ENCODE measurements around the gene CCL24.
"Not testable (repeated sequence)": the region's sequence is repeated elsewhere in the genome, so short reads cannot be mapped to it uniquely, and the experiment has no call there.

CCL24 gene

DNA sequence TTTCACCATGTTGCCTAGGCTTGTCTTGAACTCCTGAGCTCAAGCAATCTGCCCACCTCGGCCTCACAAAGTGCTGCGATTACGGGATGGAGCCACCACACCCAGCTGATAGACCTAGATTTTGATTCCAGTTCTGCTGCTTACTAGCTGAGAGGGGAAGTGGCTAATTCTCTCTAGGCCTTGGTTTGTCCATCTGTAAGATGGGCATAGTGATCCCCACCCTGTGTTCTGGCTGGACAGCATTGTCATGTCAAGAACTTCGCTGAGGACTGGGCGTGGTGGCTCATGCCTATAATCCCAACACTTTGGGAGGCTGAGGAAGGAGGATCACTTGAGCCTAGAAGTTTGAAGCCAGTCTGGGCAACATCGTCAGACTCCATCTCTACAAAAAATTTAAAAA is 17.4 kb upstream of the CCL24 start:
- Histone ChIP-seq H3K27me3 (replicated peaks; ENCODE audit: control insufficient read depth, insufficient read depth, low read length) (no peaks in the 10 kb centered on the region), H3K4me3 (replicated peaks; ENCODE audit: low read depth, low read length) (no peak overlapping the region), H3K36me3 (ENCODE audit: control insufficient read depth, insufficient read depth, low read length) (no peaks in the 10 kb centered on the region)
- TF ChIP-seq, protein P1, sequence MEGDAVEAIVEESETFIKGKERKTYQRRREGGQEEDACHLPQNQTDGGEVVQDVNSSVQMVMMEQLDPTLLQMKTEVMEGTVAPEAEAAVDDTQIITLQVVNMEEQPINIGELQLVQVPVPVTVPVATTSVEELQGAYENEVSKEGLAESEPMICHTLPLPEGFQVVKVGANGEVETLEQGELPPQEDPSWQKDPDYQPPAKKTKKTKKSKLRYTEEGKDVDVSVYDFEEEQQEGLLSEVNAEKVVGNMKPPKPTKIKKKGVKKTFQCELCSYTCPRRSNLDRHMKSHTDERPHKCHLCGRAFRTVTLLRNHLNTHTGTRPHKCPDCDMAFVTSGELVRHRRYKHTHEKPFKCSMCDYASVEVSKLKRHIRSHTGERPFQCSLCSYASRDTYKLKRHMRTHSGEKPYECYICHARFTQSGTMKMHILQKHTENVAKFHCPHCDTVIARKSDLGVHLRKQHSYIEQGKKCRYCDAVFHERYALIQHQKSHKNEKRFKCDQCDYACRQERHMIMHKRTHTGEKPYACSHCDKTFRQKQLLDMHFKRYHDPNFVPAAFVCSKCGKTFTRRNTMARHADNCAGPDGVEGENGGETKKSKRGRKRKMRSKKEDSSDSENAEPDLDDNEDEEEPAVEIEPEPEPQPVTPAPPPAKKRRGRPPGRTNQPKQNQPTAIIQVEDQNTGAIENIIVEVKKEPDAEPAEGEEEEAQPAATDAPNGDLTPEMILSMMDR (IDR thresholded peaks at IDR 0.05; ENCODE audit: insufficient read depth, low read length, poor library complexity, severe bottlenecking) = no peak
- no peak for DNase-seq (ENCODE audit: extremely low read depth, insufficient read length)

DNA sequence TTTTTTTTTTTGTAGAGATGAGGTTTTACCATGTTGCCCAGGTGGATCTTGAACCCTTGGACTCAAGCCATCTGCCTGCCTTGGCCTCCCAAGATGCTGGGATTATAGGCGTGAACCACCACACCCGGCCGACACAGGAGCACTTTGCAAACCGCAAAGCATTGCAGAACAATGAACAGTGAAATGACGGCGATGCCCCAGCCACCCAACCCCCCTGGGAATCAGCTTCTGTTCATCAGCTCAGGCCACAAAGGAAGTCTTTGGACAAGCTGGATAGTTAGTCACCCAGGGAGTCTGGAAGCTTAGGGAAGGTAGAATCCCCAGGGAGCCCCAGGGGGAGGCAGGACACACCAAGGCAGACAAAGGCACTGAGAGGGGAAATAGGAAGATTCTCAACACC is 16.1 kb upstream of the CCL24 start:
- not testable (repeated sequence) for H3K27me3 ChIP-seq (replicated peaks; ENCODE audit: control insufficient read depth, insufficient read depth, low read length)

DNA sequence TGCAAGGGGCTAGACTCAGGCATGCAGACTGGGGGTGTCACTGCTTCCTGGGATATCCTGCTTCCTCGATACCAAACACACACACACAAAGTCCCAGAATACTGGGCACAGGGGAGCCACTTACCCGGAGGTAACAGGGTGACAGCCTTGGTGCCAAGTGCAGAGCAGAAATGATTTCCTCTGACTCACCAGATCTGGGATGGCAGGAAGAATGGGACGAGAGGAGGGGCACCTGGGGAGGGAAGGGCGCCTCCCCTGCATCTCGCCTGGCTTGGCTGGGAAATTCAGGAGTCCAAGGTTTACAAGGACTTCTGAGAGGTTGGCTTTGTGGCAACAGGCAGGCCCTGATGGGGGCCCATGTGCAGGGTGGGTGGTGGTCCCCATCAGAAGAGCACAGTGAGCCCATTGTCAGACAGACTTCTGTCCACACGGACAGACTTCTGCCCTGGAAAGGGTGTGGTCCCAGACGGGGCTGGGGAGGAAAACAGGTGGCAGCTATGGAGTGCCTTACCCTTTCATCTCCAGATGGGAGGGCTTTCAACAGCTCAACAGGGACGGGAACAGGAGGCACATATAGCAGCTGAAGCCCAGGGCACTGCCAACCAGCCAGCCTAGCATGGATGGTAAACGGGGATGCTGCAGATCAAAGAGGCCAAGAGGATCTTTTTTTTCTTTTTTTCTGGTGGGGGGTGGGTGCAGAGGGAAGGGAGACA is 9.7 kb upstream of the CCL24 start:
- no peaks in the 10 kb centered on the region for H3K36me3 ChIP-seq (ENCODE audit: control insufficient read depth, insufficient read depth, low read length)
- H3K27me3 ChIP-seq (replicated peaks; ENCODE audit: control insufficient read depth, insufficient read depth, low read length) = peaks cover 1% of the 10 kb centered on the region; the same call in 1 of the 2 replicates
- H3K4me3 ChIP-seq (replicated peaks; ENCODE audit: low read depth, low read length) = no peak overlapping the region
- TF ChIP-seq, protein P1 (IDR thresholded peaks at IDR 0.05; ENCODE audit: insufficient read depth, low read length, poor library complexity, severe bottlenecking) = no peak
- no peak for DNase-seq (ENCODE audit: extremely low read depth, insufficient read length)

More for the DNA sequence above, 16.1 kb upstream of the CCL24 start:
- H3K4me3 ChIP-seq (replicated peaks; ENCODE audit: low read depth, low read length); DNase-seq (ENCODE audit: extremely low read depth, insufficient read length); H3K36me3 ChIP-seq (ENCODE audit: control insufficient read depth, insufficient read depth, low read length): not testable (repeated sequence)

- Histone ChIP-seq H3K4me3 (replicated peaks; ENCODE audit: low read depth, low read length) (no peak overlapping the region), H3K27me3 (replicated peaks; ENCODE audit: control insufficient read depth, insufficient read depth, low read length) (peaks cover 1% of the 10 kb centered on the region; the same call in 1 of the 2 replicates), H3K36me3 (ENCODE audit: control insufficient read depth, insufficient read depth, low read length) (no peaks in the 10 kb centered on the region)
- DNase-seq (ENCODE audit: extremely low read depth, insufficient read length) = no peak
- TF ChIP-seq, protein P1 (IDR thresholded peaks at IDR 0.05; ENCODE audit: insufficient read depth, low read length, poor library complexity, severe bottlenecking) = no peak
Measured at GRCh38 chr7:75820688-75821087, 7.1 kb upstream of the CCL24 start.

- no peak overlapping the region for H3K4me3 ChIP-seq (replicated peaks; ENCODE audit: low read depth, low read length)
- peaks cover 1% of the 10 kb centered on the region; the same call in 1 of the 2 replicates for H3K27me3 ChIP-seq (replicated peaks; ENCODE audit: control insufficient read depth, insufficient read depth, low read length)
- TF ChIP-seq, protein P1 (IDR thresholded peaks at IDR 0.05; ENCODE audit: insufficient read depth, low read length, poor library complexity, severe bottlenecking) = no peak
- no peaks in the 10 kb centered on the region for H3K36me3 ChIP-seq (ENCODE audit: control insufficient read depth, insufficient read depth, low read length)
- no peak for DNase-seq (ENCODE audit: extremely low read depth, insufficient read length)
Measured at GRCh38 chr7:75819711-75820110, 6.1 kb upstream of the CCL24 start.

GRCh38 chr7:75818472-75818871 is 4.9 kb upstream of the CCL24 start:
- TF ChIP-seq, protein P1 (IDR thresholded peaks at IDR 0.05; ENCODE audit: insufficient read depth, low read length, poor library complexity, severe bottlenecking) = no peak
- H3K27me3 ChIP-seq (replicated peaks; ENCODE audit: control insufficient read depth, insufficient read depth, low read length) = peaks cover 1% of the 10 kb centered on the region; the same call in 1 of the 2 replicates
- DNase-seq (ENCODE audit: extremely low read depth, insufficient read length) = no peak
- H3K4me3 ChIP-seq (replicated peaks; ENCODE audit: low read depth, low read length) = no peak overlapping the region
- no peaks in the 10 kb centered on the region for H3K36me3 ChIP-seq (ENCODE audit: control insufficient read depth, insufficient read depth, low read length)
